GM19025 (cell line): Measurements from ENCODE around the gene HOXC13.

Experiments
- ATAC-seq: cut with Tn5 transposase; IDR thresholded peaks from one replicate; pipeline ENCODE4 v1.9.1; 2021; ENCODE audit warnings: mild to moderate bottlenecking, low read depth, moderate library complexity; ENCODE audit not compliant: unreplicated experiment

The HOXC13 gene

DNA sequence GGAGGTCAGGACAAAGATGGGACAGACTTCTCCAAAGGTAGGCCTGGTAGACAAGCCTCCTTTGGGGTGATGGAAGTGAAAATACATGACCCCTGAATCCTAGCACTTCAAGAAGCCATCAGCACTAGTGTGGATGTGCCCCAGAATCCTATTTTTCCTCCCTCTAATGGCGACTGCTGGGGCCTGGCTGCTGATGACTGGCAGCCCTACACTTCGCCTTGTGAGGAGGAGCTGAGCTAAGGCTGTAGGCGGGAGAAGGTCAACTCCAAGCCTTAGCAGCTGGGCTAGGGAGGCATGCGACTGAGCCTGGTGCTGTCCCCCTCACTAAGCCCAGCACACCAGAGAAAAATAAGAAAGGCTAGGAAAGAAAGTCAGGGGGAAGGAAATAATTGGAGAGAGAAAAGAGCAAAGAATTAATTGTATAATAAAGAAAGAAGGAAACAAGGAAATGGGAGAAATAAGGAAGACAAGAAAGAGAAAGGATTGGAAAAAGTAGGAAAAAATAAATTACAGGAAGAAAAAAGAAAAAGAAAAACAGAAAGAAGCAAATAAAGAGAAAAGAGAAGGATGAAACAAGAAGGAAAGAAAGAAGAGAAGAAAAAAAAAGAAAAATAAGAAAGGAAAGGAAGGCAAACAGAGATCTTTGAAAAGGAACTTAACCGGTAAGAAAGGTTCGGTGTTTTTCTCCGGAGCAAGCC, 41.6 kb downstream of the HOXC13 start:
- no peak for ATAC-seq

DNA sequence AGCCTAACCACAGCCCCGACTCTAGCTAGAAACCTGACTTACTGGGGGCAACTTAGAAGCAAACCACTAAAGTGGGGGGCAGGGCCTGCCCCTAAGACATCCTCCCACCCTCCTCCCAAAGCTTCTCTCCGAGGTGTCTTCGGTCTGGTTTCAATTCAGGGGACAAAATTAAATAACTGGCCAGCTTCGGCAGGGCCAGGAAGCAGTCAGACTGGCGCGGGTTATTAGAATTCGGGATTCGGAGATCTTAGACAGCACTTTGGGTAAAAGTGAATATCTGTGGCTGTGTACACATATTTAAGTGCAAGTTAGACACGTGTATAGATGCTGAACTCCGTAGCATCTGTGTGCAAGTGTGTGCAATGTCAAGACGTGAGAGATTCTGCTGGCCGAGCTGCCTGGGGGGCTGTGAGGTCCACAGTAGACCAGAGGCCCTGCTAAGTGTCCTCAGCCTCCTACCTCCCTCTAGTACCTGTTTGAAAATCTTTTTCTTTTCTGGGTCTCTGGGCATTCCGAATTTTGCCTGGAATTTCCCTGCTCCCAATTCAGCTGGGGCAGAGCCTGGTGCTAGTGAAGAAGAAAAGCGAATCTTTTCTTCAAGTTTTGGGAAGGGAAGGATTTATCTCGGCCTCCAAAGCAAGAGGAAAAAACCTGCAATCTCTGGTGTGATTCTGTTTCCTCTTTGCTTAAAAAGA, 42.3 kb downstream of the HOXC13 start:
- no peak for ATAC-seq

DNA sequence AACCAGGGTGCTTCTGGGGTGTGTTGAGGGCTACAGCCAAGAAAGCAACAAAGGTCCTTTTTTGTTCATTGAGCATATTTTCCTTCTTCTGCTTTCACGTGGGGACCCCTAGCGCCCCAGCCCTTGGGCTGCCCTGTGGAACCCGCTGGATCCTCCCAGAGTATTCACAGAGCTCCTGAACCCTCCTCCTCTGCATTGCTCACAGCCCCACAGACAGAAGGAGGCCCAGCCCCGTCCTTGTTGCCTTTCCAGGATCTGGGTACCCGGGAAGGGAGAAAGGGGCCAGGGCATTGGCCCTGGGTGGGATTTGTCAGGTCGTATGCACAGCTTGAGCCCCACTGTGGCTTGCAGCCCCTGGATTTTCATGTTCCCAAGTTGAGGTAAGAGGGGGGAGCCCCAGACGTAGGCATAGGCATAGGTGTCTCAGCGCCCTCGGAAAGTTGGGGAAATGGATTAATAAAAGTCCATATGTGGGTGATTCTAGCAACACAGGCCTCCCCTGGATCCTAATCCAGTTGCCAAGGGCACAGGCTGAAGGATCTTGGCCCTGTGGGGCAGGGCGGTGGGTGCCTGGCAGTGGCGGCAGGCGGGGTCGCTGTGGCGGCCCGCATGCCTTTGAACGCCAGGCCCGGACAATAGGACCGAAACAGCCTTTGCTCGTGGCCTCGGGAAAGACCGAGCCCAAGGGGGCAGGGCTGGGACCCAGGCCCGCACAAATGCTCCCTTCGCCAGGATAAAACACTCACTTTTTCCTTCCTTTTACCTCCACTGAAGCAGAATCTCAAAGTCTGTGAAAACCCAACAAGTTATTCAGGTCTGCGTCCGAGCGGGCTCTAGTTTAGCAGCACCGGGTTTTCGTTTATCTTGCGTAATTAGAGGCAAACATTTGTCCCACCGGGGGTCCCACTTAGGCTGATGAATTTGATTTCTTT, 43.3 kb downstream of the HOXC13 start:
- no peak for ATAC-seq

DNA sequence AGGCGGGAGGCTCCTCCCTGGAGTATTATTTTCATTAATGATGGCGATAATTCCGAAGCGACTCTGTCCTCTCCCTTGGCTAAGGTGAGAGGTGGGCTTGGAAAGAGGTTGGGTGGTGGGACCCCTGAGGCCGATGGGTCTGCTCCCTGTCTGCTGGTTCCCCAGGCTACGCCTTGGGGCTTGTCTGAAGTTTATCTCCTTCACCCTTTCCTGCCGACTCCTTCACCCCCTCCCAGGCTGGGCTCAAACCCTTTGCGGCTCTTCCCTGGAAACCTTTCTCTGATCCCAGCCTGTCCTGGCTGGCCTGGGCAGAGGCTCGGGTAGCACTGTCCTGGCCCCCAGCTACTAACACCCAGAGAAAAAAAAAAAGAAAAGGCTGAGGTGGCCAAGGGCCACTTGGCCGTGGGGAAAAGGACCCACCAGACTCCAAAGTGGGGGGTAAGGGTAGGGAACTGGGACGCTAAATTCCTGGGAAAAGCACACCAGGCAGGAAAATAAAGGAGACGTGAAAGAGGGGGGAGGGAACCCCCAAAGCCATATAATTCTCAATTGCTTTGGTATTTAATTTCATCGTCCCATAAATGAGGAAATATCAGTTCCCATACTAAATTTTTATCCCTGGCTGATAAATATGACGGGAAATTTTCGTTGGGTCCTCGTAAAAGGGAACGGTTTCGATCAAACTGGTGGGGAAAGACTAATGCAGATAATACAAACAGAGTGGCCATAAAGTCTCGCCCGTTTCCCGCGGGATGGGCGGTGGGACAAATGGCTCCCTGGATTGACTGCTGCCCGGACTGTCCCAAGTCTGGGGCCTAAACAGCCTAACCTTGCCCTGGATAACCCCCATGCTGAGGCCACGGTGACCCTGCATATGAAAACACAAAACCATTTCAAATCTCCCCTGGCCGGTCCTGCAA, 44.3 kb downstream of the HOXC13 start:
- no peak for ATAC-seq

DNA sequence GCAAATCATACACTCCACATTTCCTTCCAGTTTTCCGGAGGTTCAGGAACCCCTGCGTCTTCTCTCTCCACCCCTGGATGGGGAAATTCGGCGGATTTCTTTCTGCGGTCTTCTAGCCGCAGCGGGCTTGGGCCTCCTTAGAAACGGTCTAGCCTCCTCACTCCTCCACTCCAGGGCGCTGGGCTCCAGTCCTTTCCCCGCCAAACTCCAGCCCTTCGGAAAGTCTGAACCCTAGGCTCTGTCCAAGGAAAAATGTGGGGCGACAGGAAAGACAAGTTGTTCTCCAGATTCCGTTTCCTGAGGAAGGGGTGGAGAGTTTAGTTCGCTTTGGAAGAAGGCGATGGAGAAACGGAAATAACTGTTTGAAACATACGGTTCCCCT, 44.9 kb downstream of the HOXC13 start:
- no peak for ATAC-seq

DNA sequence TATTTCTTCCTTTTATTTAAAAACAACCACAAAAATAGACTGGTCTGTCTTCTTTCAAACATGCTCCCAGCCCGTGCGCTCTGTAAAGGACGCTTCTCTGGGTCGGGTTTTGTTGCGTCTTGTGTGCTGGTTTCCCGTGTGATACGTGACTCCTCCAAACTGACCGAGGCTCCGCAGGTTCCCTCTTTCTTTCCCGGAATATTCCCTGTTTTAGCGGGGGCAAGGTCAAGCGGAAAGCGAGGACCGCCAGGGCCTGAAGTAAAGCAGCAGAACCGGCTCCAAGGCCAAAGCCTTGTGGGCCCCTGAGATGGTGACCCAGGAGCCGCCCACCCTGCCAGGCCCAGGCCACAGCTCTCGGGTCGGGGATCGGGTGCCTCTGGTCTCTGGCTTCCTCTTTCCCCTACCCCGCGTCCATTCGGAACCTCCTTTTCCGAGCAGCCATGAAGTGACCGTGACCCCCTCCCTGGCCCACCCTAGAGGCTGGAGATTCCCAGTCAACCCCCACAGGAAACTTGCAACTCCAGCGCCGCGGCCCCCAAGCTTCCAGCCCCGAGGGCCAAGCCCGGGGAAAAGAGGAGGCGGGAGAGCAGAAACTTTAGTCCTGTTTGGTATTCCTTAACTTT, 45.4 kb downstream of the HOXC13 start:
- no peak for ATAC-seq

DNA sequence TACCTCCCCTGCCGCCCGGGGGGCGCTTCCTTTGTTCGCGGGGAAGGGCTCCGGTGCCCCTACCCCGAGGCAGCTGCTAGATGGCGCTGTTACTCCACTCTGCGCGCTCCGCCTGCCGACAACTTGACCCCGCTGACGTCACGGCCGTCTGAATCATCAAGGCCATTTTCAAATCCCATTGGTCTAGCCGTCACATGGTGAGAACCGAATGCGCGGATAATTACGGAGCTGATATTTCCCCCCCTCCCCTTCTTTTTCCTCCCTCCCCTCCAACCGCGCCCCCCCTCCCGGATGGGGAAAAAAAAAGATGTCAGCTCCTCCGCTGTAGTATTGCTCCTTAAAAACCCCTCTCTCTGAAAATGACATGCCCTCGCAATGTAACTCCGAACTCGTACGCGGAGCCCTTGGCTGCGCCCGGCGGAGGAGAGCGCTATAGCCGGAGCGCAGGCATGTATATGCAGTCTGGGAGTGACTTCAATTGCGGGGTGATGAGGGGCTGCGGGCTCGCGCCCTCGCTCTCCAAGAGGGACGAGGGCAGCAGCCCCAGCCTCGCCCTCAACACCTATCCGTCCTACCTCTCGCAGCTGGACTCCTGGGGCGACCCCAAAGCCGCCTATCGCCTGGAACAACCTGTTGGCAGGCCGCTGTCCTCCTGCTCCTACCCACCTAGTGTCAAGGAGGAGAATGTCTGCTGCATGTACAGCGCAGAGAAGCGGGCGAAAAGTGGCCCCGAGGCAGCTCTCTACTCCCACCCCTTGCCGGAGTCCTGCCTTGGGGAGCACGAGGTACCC, 46.5 kb downstream of the HOXC13 start, which contains the start of gene HOXC10:
Gene HOXC10 (plus strand): TSS at position 246 of the 791 bp plus-strand sequence. CDS start 114 bp downstream, at position 360.
- ATAC-seq = peak; percentile 61

DNA sequence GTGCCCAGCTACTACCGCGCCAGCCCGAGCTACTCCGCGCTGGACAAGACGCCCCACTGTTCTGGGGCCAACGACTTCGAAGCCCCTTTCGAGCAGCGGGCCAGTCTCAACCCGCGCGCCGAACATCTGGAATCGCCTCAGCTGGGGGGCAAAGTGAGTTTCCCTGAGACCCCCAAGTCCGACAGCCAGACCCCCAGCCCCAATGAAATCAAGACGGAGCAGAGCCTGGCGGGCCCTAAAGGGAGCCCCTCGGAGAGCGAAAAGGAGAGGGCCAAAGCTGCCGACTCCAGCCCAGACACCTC, 47.0 kb downstream of the HOXC13 start:
- ATAC-seq = no peak

DNA sequence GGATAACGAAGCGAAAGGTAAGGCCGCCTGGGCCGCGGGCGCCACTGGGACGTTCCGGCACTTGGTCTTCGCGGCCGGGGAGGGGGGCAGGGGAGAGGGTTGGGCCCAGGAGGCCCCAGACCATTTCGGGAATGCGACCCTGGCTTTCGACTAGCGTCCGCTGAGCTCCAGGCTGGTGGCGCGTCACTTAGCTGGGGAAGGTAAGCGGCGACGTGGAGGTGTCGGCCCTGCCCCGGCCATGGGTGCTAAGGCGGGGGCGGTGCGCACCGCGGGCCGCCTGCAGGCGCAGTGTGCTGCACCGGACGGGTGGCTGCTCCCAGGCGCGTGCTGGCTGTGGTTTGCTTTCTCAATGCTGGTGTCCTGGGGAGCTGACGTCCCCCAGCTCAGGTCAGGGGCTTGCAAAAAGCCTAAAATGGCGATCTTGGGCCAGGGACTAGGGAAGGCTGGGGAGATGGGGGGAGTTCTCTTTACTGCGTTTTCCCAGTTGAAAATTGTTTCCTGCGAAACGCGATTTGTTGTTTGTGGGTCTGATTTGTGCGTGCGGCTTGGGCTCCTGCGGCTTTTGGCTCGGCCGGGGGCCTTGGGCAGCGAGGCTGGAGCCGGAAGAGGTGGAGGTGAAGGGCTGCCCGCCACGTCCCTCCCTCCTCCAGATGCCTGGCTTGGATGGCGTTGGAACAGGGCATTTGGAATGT, 47.5 kb downstream of the HOXC13 start:
- no peak for ATAC-seq

DNA sequence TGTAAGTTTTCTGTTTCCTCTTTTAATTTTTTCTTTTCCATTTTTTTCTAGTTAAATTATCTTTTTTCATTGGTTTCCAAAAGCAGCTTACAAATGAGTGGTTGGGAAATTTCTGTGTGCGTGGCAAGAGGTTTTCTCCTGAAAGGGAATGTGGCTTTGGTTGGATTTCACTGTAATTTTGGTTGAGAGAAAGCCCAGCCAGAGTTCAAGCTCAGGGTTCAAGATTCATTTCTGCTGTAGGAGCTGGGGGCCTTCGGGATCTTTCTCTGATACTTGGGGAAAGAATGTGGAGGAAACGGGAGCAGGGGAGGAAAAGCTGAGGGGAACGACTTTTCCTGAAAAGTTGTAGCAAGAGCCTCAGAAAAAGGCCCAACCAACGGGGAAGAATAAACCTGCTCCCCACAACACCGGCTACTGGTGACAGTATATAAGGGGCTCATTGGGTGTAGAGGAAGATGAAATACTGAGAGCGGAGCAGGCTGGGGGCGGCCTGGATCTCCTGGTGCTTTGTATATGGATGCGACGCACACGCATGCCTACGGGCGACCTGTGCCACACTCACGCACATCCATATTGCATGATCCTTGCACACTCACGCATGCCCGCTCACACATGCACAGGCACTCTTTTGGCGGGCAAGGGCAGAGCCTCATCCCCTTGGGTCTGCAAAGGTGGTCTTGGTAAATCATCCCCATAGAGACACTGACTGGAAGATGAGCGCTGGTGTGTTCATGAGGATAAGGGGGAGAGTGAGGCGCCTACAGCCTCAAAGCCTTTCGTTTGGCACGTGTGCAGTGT, 48.3 kb downstream of the HOXC13 start:
- no peak for ATAC-seq

DNA sequence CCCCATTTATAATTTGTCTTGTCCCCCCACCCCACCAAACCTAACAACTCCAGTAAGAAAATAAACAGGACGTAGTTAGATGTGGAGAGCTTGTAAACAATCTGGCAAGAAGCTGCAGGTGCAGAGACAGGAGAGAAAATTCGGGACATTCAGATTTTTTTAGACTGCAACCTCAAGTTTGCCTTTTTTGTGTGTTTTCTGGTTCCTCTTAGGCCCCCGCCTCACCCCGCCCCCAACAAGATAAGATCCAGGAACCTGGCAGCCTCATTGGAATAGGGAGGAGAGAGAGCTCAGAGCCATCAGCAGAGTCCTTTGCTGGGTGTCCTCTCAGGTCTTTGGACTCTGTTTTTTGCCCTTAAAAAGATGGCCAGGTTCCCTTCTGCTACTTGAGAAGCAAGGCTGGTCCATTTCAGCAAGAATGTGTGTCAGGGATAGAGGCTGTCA, 49.2 kb downstream of the HOXC13 start:
- ATAC-seq = no peak

DNA sequence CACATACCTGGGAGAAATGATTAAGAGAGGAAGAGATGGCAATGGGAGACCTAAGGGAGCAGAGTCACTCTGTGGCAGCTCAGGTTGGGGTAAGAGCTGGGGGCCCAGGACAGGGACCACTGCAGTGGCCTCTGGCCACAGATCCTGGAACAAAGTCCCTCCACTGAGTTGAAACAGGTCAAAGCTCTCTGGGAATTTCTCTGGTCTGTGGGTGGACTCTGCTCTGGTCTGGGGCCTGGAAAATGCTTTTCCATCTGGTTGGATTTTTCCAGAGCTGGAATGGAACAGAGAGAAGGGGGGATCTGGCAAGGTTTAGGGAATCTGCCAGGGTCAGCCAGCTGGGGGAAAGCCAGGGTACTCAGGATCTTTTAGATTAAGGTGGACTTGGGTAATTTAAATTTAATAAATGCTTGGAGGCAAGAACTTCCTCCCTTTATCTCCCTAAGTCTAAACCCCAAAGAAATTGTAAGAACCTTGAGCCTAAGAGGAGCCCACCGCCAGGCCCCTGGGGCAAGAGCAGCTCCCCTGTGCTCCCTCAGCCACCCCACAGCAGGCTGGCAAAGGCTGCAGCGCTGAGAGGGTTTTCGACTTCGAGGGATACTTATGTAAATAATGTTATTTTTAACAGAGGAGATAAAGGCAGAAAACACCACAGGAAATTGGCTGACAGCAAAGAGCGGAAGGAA, 50.1 kb downstream of the HOXC13 start:
- ATAC-seq = no peak

DNA sequence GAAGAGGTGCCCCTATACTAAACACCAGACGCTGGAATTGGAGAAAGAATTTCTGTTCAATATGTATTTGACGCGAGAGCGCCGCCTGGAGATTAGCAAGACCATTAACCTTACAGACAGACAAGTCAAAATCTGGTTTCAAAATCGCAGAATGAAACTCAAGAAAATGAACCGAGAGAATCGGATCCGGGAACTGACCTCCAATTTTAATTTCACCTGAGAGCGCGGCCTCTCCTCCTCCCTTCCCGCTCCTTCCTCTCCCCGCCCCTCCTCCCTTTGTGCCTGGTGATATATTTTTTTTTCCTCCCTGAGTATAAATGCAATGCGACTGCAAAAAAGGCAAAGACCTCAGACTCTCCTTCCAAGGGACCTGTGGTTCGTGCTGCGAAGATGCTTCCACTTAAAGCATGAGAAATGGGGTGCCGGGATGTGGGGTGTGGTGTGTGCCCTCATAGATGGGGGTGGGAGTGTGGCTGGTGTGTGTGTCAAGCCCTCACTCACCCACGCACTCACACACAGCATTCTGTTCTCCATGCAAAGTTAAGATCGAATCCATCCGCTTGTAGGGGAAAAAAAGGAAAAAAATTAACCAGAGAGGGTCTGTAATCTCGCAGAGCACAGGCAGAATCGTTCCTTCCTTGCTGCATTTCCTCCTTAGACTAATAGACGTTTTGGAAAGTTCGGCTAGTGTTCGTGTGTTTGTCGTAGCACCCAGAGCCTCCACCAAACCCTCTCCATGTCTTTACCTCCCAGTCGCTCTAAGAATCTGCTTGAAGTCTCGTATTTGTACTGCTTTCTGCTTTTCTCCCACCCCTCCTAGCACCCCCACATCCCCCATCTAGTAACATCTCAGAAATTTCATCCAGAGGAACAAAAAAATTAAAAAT, 50.8 kb downstream of the HOXC13 start:
- ATAC-seq = no peak

DNA sequence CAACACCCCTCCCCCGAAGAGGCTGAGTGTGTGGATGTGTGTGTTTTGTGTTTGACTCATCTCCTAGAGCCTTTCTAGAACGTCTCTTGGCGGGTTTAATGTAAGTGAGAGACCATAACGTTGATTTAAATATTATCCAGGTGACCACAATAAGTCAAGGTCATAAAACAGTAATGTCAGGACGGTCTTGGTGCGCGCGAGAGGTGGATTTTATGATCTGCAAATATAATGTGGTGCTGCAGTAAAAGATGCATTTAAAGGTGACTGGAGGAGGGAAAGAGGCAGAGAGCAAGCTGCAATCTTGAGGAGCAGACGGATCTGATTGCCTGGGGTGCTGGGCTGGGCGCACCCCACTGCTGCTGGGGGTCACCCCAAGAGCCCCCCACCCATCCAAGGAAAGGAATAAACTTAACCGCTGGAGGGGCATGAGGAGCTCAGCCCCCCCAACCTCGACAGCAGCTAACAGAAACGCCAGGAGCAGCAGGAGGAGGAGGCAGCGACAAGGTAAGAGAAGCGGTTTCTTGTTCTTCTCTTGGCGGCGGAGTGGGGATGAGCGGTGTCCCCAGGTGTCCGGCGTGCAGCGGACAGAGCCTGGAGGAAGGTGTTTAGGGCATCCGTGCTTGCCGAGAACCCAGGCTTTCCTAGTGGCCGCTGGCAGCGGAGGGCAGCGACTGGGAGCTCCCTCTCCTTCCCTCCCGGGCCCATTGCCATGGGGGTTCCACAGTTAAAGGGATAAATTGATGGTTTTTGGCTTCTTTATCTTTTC, 51.9 kb downstream of the HOXC13 start:
- no peak for ATAC-seq

DNA sequence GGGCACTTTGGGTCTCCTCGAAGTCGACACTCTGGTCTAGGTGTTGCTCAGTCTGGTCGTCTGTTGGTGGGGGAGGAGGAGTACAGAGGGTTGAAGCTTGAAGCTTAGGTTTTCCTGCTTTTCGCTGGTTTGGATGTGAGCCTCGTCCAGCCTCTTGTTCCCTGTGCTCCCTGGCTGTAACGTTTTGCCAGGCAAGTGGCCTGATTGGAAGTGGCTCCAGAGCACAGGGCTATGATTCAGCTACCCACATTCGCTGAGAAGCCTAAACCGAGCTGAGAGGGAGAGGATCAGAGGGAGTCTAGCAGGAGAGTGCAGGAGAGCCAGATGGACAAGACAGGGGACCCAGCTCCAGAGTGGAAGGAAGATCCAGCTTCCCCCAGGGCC, 52.4 kb downstream of the HOXC13 start:
- ATAC-seq = no peak
